Smooth muscle cell (in vitro differentiated cells): ENCODE data around the gene SMAD1. TPM values are rescaled to one million over a fixed set of nuclear protein-coding genes. Genes with fewer than 3 reads are reported as not detected.

Source experiments
- DNase-seq: peaks from one replicate; lab custom pipeline; 2025; ENCODE audit not compliant: unreplicated experiment; lab: John Stamatoyannopoulos, UW
- H2AFZ ChIP-seq: fragments of 200-600 bp; sonication (generic); 2 replicates; pipeline ENCODE4 v1.6.0; 2016; ENCODE audit warnings: antibody characterized with exemption, low read depth, mild to moderate bottlenecking
- H3F3A ChIP-seq: fragments of 200-600 bp; sonication (generic); 2 replicates; pipeline ENCODE4 v1.6.0; 2017; ENCODE audit warnings: antibody characterized with exemption, low read depth
- H3K27ac ChIP-seq: fragments of 200-600 bp; sonication (generic); 2 replicates; pipeline ENCODE4 v1.5.1; 2016; ENCODE audit warnings: low read depth, mild to moderate bottlenecking
- H3K27me3 ChIP-seq: fragments of 200-600 bp; sonication (generic); 2 replicates; pipeline ENCODE4 v1.6.1; 2016; ENCODE audit warnings: low read depth, mild to moderate bottlenecking
- H3K36me3 ChIP-seq: fragments of 200-600 bp; sonication (generic); 2 replicates; pipeline ENCODE4 v1.5.1; 2016; ENCODE audit warnings: low read depth
- H3K4me1 ChIP-seq: fragments of 200-600 bp; sonication (generic); 2 replicates; pipeline ENCODE4 v1.5.1; 2016; ENCODE audit warnings: low read depth
- H3K4me2 ChIP-seq: fragments of 200-600 bp; sonication (generic); 2 replicates; pipeline ENCODE4 v1.6.0; 2016; ENCODE audit warnings: mild to moderate bottlenecking
- H3K4me3 ChIP-seq: fragments of 200-600 bp; sonication (generic); 2 replicates; pipeline ENCODE4 v1.5.1; 2016; ENCODE audit warnings: mild to moderate bottlenecking
- H3K79me2 ChIP-seq: fragments of 200-600 bp; sonication (generic); 2 replicates; pipeline ENCODE4 v1.6.0; 2016; ENCODE audit warnings: low read depth, mild to moderate bottlenecking
- H3K9ac ChIP-seq: fragments of 200-600 bp; sonication (generic); 2 replicates; pipeline ENCODE4 v1.6.0; 2016; ENCODE audit warnings: low read depth
- H3K9me3 ChIP-seq: fragments of 200-600 bp; sonication (generic); replicated peaks from 2 replicates; pipeline ENCODE4 v1.5.1; 2016; ENCODE audit warnings: low read depth
- H4K20me1 ChIP-seq: fragments of 200-600 bp; sonication (generic); 2 replicates; pipeline ENCODE4 v1.6.0; 2016; ENCODE audit warnings: low read depth
- WGBS: methylation state at CpG from one replicate; pipeline ENCODE4 v1.1.7; 2016; ENCODE audit warnings: low lambda C conversion rate; 5-methylcytosine and 5-hydroxymethylcytosine counted together
- polyA plus RNA-seq: library from polyadenylated mRNA; unstranded; fragments of >200 nt; fragmentation: Nextera tagmentation; extraction: Ambion mirVana; gene quantifications from 2 replicates; pipeline ENCODE4 v1.2.1, GENCODE V29; 2016
- total RNA-seq: library from RNA; depleted of rRNA; stranded (reverse); fragments of >200 nt; gene quantifications from 2 replicates; pipeline ENCODE4 v1.2.3, GENCODE V29; 2014
- TF ChIP-seq, protein P1 (sequence below): fragments of 200-600 bp; sonication (generic); IDR thresholded peaks from 2 replicates; pipeline ENCODE4 v1.5.1; 2017; ENCODE audit warnings: borderline replicate concordance, mild to moderate bottlenecking, antibody characterized with exemption; ENCODE audit not compliant: insufficient read depth, poor library complexity, severe bottlenecking

Gene SMAD1
- total and polyA plus RNA-seq, 2 experiments from 2014 or later = 23.1 to 34.0 TPM

DNA sequence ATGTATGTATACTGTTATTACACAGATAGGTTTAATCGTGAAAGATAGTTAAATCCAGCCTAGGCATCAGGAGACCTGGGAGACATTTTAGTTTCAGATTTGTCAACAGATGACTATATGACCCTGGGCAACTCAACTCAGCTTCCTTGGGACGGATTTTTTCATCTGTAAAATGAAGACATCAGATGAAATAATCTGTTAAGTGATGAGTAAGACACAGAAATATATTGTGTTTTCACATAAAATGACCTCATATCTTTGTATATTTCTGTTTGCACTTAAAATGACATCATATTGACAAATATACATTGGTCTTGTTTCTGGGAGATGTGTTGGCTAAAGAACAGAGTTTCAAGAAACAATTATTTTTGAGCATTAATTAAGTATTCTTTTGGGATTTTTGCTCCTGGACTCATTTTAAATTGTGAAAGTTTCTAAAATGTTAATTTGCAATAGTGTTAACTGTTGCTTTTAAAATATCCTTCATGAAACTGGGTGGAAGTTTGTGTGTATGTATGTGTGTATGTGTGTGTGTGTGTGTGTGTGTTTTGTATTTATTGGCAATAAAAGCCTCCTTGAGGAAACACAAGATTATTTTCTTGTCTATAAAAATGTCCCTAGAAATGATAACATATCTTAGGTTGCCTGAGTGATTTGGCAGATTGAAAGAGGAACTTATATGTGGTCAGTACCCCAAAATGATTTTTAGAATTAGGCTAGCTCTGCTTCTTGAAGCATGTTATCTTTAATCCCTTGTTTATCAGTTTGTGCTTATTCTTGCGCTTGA is 108.5 kb downstream of the SMAD1 start:
- Histone ChIP-seq H3K4me2 (no peak overlapping the region), H2AFZ (no peak overlapping the region), H3K4me3 (no peak overlapping the region), H3K4me1 (no peaks in the 10 kb centered on the region), H3K9me3 (no peaks in the 10 kb centered on the region), H3K36me3 (no peaks in the 10 kb centered on the region), H3K27me3 (no peaks in the 10 kb centered on the region), H4K20me1 (no peaks in the 10 kb centered on the region), H3F3A (no peaks in the 10 kb centered on the region), H3K79me2 (no peaks in the 10 kb centered on the region), H3K27ac (no peak overlapping the region), H3K9ac (no peak overlapping the region)
- TF ChIP-seq, protein P1, sequence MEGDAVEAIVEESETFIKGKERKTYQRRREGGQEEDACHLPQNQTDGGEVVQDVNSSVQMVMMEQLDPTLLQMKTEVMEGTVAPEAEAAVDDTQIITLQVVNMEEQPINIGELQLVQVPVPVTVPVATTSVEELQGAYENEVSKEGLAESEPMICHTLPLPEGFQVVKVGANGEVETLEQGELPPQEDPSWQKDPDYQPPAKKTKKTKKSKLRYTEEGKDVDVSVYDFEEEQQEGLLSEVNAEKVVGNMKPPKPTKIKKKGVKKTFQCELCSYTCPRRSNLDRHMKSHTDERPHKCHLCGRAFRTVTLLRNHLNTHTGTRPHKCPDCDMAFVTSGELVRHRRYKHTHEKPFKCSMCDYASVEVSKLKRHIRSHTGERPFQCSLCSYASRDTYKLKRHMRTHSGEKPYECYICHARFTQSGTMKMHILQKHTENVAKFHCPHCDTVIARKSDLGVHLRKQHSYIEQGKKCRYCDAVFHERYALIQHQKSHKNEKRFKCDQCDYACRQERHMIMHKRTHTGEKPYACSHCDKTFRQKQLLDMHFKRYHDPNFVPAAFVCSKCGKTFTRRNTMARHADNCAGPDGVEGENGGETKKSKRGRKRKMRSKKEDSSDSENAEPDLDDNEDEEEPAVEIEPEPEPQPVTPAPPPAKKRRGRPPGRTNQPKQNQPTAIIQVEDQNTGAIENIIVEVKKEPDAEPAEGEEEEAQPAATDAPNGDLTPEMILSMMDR = no peak
- no peak for DNase-seq
- WGBS = 85% methylated on average over 3 of the region's 3 CpGs

DNA sequence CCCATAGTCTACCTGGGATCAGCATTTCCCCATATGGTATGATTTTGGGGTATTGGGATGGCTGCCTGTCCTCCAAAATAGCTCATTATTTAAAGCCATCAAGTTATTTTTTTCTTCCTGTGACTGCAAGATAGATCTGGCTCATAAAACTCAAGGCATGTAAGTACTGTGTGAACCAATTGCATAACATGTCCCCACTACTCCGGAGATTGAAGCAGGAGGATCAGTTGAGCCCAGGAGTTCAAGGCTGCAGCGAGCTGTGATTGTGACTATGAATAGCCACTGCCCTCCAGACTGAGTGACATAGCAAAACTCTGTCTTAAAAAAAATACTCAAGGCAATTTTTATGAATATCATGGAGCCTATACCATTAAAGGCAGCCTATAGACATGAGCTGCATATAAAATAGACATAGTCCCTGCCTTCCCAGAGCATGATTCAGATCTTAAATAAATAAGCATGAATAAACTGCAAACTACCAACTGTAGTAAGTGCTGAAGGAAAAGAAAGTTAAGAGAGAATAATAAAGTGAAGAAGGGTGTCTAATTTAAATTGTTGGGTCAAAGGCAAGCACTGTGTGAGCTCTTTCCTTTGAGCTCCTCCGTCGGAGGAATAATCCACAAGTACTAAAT is 120.6 kb downstream of the SMAD1 start:
- Histone ChIP-seq H3K4me1 (no peaks in the 10 kb centered on the region), H4K20me1 (no peaks in the 10 kb centered on the region), H2AFZ (no peak overlapping the region), H3K4me3 (no peak overlapping the region), H3K27me3 (no peaks in the 10 kb centered on the region), H3K36me3 (no peaks in the 10 kb centered on the region), H3K4me2 (no peak overlapping the region), H3K9me3 (no peaks in the 10 kb centered on the region), H3K79me2 (no peaks in the 10 kb centered on the region), H3K27ac (no peak overlapping the region), H3F3A (no peaks in the 10 kb centered on the region), H3K9ac (no peak overlapping the region)
- TF ChIP-seq, protein P1 = no peak
- WGBS = 69% methylated on average over 4 of the region's 4 CpGs
- no peak for DNase-seq

DNA sequence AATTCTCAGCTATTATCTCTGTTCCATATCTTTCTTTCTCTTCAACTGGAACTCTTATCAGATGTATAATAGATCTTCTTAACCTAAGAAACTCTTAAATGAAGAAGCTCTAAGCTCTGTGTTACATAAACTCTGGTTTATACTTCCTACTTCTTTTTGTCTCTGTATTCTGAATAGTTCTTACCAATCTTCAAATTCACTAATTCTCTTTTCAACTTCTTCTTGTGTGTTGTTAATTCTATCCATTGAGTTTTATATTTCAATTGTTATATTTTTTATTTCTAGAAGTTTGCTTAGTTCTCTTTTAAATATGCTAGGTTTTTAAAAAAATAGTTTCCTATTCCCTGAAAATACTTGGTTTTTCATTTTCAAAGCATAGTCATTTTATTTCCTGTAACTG is 124.3 kb downstream of the SMAD1 start:
- Histone ChIP-seq H3K36me3 (no peaks in the 10 kb centered on the region), H3K9me3 (no peaks in the 10 kb centered on the region), H3K4me1 (no peaks in the 10 kb centered on the region), H3K9ac (no peak overlapping the region), H3K4me3 (no peak overlapping the region), H3K27me3 (no peaks in the 10 kb centered on the region), H3K27ac (no peak overlapping the region), H3K79me2 (no peaks in the 10 kb centered on the region), H4K20me1 (no peaks in the 10 kb centered on the region), H3F3A (no peaks in the 10 kb centered on the region), H2AFZ (no peak overlapping the region), H3K4me2 (no peak overlapping the region)
- TF ChIP-seq, protein P1 = no peak
- DNase-seq = no peak

Other genes with a start within 250 kb of the SMAD1 start
- gene MMAA, start 137.5 kb downstream of the SMAD1 start, total RNA-seq = 2.2 and 5.3 TPM in 2 replicates
- gene MMAA, start 137.5 kb downstream of the SMAD1 start, polyA plus RNA-seq = 2.3 and 5.1 TPM in 2 replicates
- gene C4orf51, start 198.3 kb downstream of the SMAD1 start, total RNA-seq = not detected in 2 replicates
- not detected in 2 replicates for gene C4orf51, start 198.3 kb downstream of the SMAD1 start, polyA plus RNA-seq